PC-3 (cell line): ENCODE results near the gene TTI1.

Experiments used
- CTCF ChIP-seq: fragments of 300-600 bp; sonication (generic); conservative IDR thresholded peaks from 2 replicates; pipeline ENCODE4 v1.5.1; 2017; ENCODE audit warnings: antibody characterized with exemption, low read depth, mild to moderate bottlenecking, low read length
- EZH2 ChIP-seq: fragments of 300-600 bp; sonication (generic); IDR thresholded peaks from one replicate; pipeline ENCODE4 v1.6.1; 2017; ENCODE audit warnings: antibody characterized with exemption, mild to moderate bottlenecking, low read length; ENCODE audit not compliant: unreplicated experiment
- EZH2phosphoT487 ChIP-seq: fragments of 300-600 bp; sonication (generic); IDR thresholded peaks from 2 replicates; pipeline ENCODE4 v1.6.1; 2018; ENCODE audit warnings: mild to moderate bottlenecking, antibody characterized with exemption, low read length, borderline replicate concordance

GRCh38 chr20:37972256-37973058 lies 60.8 kb downstream of the TTI1 start:
- no peak for TF ChIP-seq CTCF
- TF ChIP-seq EZH2phosphoT487 = no peak
- TF ChIP-seq EZH2 = no peak
